ENCODE results near the gene KCTD1.

- TF ChIP-seq RAD21 (IDR thresholded peaks at IDR 0.05; ENCODE audit: low read length) (no peak), PBX3 (IDR thresholded peaks at IDR 0.05) (no peak), MXI1 (IDR thresholded peaks at IDR 0.05; ENCODE audit: low read depth, low read length) (no peak), CTCF (IDR thresholded peaks at IDR 0.05) (no peak), MAX (IDR thresholded peaks at IDR 0.05; ENCODE audit: low read depth) (no peak), SIN3A (IDR thresholded peaks at IDR 0.05; ENCODE audit: borderline replicate concordance, low read depth, low read length) (no peak), RXRA (IDR thresholded peaks at IDR 0.05; ENCODE audit: borderline replicate concordance, low read depth) (no peak), IRF3 (IDR thresholded peaks at IDR 0.05; ENCODE audit: low read depth, low read length) (no peak), MEF2A (IDR thresholded peaks at IDR 0.05; ENCODE audit: borderline replicate concordance, low read depth) (no peak), JUND (IDR thresholded peaks at IDR 0.05) (no peak), EZH2phosphoT487 (IDR thresholded peaks at IDR 0.05; ENCODE audit: borderline replicate concordance, low read depth) (no peak)
Observed at GRCh38 chr18:26440644-26441043, 107.7 kb downstream of the KCTD1 start.
